Type B pancreatic cell (in vitro differentiated cells): Measurements from ENCODE around the gene TMEM220. TPM values are rescaled to one million over a fixed set of nuclear protein-coding genes. Genes with fewer than 3 reads are reported as not detected.
"Not testable (repeated sequence)": the region's sequence is repeated elsewhere in the genome, so short reads cannot be mapped to it uniquely, and the experiment has no call there.

Source experiments
- DNase-seq: peaks from one replicate; pipeline ENCODE4 v3.0.0; 2021; ENCODE audit warnings: mixed read lengths; ENCODE audit not compliant: unreplicated experiment; ENCODE audit errors: extremely low spot score
- H3K27ac Mint-ChIP-seq: 2 replicates; pipeline ENCODE4 v1.8.0; 2021; ENCODE audit warnings: mild to moderate bottlenecking, mixed read lengths
- H3K27me3 Mint-ChIP-seq: 2 replicates; pipeline ENCODE4 v1.8.0; 2021; ENCODE audit warnings: mixed read lengths
- H3K36me3 Mint-ChIP-seq: 2 replicates; pipeline ENCODE4 v1.8.0; 2021; ENCODE audit warnings: mixed read lengths
- H3K4me1 Mint-ChIP-seq: one replicate; pipeline ENCODE4 v1.8.0; 2021; ENCODE audit warnings: mixed read lengths; ENCODE audit not compliant: unreplicated experiment
- H3K4me3 Mint-ChIP-seq: 2 replicates; pipeline ENCODE4 v1.8.0; 2021; ENCODE audit warnings: mild to moderate bottlenecking, mixed read lengths
- H3K9me3 Mint-ChIP-seq: 2 replicates; pipeline ENCODE4 v1.8.0; 2021; ENCODE audit warnings: mixed read lengths
- total RNA-seq: library from RNA; stranded (reverse); gene quantifications from 2 replicates; pipeline ENCODE4 v1.2.1, GENCODE V29; 2021; ENCODE audit warnings: low replicate concordance
- TF ChIP-seq, protein P1 (sequence below): fragments of 200-600 bp; sonication (generic); conservative IDR thresholded peaks from 2 replicates; pipeline ENCODE4 v1.5.0; 2021; ENCODE audit warnings: antibody characterized with exemption, mild to moderate bottlenecking

Gene TMEM220
- total RNA-seq, 1 donor from 2014 or later, result 3.8 TPM

- H3K36me3 Mint-ChIP-seq, result no peaks in the 10 kb centered on the region
- no peak for DNase-seq
- no peak overlapping the region for H3K4me3 Mint-ChIP-seq
- no peaks in the 10 kb centered on the region for H3K9me3 Mint-ChIP-seq
- H3K4me1 Mint-ChIP-seq, result peaks cover 15% of the 10 kb centered on the region
- H3K27me3 Mint-ChIP-seq, result peaks cover 24% of the 10 kb centered on the region
- no peak overlapping the region for H3K27ac Mint-ChIP-seq
- TF ChIP-seq, protein P1, sequence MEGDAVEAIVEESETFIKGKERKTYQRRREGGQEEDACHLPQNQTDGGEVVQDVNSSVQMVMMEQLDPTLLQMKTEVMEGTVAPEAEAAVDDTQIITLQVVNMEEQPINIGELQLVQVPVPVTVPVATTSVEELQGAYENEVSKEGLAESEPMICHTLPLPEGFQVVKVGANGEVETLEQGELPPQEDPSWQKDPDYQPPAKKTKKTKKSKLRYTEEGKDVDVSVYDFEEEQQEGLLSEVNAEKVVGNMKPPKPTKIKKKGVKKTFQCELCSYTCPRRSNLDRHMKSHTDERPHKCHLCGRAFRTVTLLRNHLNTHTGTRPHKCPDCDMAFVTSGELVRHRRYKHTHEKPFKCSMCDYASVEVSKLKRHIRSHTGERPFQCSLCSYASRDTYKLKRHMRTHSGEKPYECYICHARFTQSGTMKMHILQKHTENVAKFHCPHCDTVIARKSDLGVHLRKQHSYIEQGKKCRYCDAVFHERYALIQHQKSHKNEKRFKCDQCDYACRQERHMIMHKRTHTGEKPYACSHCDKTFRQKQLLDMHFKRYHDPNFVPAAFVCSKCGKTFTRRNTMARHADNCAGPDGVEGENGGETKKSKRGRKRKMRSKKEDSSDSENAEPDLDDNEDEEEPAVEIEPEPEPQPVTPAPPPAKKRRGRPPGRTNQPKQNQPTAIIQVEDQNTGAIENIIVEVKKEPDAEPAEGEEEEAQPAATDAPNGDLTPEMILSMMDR, result no peak
Measured at GRCh38 chr17:10735821-10736220, 6.0 kb upstream of the TMEM220 start.

GRCh38 chr17:10735251-10735650 lies 5.4 kb upstream of the TMEM220 start:
- H3K4me1 Mint-ChIP-seq, result peaks cover 17% of the 10 kb centered on the region
- H3K27ac Mint-ChIP-seq, result no peak overlapping the region
- H3K36me3 Mint-ChIP-seq, result no peaks in the 10 kb centered on the region
- peaks cover 26% of the 10 kb centered on the region for H3K27me3 Mint-ChIP-seq
- TF ChIP-seq, protein P1, result no peak
- no peak for DNase-seq
- H3K4me3 Mint-ChIP-seq, result no peak overlapping the region
- H3K9me3 Mint-ChIP-seq, result no peaks in the 10 kb centered on the region

DNA sequence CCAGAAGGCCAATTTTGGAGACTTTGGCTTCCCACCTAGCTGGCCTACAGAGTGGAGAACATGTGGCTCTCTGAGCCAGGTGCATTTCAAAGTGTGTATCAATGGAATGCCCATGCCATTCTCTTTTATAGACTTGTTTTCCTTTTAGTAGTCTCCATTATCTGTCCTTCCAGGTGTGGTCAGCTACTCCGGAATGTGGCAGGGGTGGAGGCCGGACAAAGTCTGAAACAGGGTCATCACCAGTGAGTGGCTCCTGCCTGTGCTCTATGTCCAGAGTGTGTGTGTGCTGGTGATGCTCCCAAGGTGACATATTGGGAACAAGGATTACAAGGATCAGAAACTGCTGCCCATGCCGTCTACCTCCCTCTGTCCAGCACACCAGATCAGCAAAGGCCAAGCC lies 3.8 kb upstream of the TMEM220 start:
- H3K27me3 Mint-ChIP-seq, result peaks cover 24% of the 10 kb centered on the region
- peaks cover 13% of the 10 kb centered on the region for H3K4me1 Mint-ChIP-seq
- no peak overlapping the region for H3K4me3 Mint-ChIP-seq
- H3K27ac Mint-ChIP-seq, result no peak overlapping the region
- TF ChIP-seq, protein P1, result no peak
- H3K9me3 Mint-ChIP-seq, result no peaks in the 10 kb centered on the region
- DNase-seq, result no peak
- no peaks in the 10 kb centered on the region for H3K36me3 Mint-ChIP-seq

- peaks cover 22% of the 10 kb centered on the region for H3K27me3 Mint-ChIP-seq
- not testable (repeated sequence) for H3K4me3 Mint-ChIP-seq, H3K36me3 Mint-ChIP-seq, DNase-seq, H3K9me3 Mint-ChIP-seq, H3K27ac Mint-ChIP-seq
- H3K4me1 Mint-ChIP-seq, result peaks cover 11% of the 10 kb centered on the region
Measured at GRCh38 chr17:10732121-10732520, 2.3 kb upstream of the TMEM220 start.

- Mint-ChIP-seq H3K27me3 (peaks cover 21% of the 10 kb centered on the region), H3K4me3 (peak overlapping the region; percentile 95), H3K4me1 (peaks cover 9% of the 10 kb centered on the region), H3K9me3 (no peaks in the 10 kb centered on the region), H3K36me3 (no peaks in the 10 kb centered on the region), H3K27ac (no peak overlapping the region)
- DNase-seq, result no peak
- TF ChIP-seq, protein P1, result no peak
Measured at GRCh38 chr17:10731408-10731879, 1.6 kb upstream of the TMEM220 start.

DNA sequence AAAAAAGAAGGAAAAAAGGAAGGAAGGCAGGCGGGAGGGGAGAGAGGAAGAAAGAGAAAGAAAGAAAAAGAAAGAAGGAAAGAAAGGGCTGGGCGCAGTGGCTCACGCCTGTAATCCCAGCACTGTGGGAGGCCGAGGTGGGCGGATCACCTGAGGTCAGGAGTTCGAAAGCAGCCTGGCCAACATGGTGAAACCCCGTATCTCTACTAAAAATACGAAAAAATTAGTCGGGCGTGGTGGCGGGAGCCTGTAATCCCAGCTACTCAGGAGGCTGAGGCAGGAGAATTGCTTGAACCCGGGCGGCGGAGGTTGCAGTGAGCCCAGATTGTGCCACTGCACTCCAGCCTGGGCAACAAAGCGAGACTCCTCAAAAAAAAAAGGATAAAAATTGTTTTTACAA lies 424 bp upstream of the TMEM220 start:
- H3K4me1 Mint-ChIP-seq, H3K9me3 Mint-ChIP-seq, DNase-seq, H3K36me3 Mint-ChIP-seq: not testable (repeated sequence)
- H3K4me3 Mint-ChIP-seq, result peak overlapping the region; percentile 95
- peak overlapping the region; percentile 90 for H3K27ac Mint-ChIP-seq
- H3K27me3 Mint-ChIP-seq, result peaks cover 21% of the 10 kb centered on the region

- TF ChIP-seq, protein P1, result no peak
- H3K4me1 Mint-ChIP-seq, result peaks cover 9% of the 10 kb centered on the region
- no peak for DNase-seq
- peak overlapping the region; percentile 78 for H3K4me3 Mint-ChIP-seq
- H3K36me3 Mint-ChIP-seq, result no peaks in the 10 kb centered on the region
- H3K9me3 Mint-ChIP-seq, result no peaks in the 10 kb centered on the region
- peaks cover 16% of the 10 kb centered on the region for H3K27me3 Mint-ChIP-seq
- H3K27ac Mint-ChIP-seq, result no peak overlapping the region
Measured at GRCh38 chr17:10728331-10728892, 1.4 kb downstream of the TMEM220 start.
